ENCODE data around the gene ATP13A3.
A peak's percentile ranks its signal among the peaks of the same experiment; 100 is the strongest.
"Not testable (repeated sequence)": the region's sequence is repeated elsewhere in the genome, so short reads cannot be mapped to it uniquely, and the experiment has no call there.

The ATP13A3 gene

GRCh38 chr3:194486540-194487288 lies at the start of gene ATP13A3:
Gene ATP13A3 (minus strand): TSS chr3:194487002. CDS start chr3:194462190, 24,812 bp downstream.
- peak; percentile 73 to 96 for DNase-seq

DNA sequence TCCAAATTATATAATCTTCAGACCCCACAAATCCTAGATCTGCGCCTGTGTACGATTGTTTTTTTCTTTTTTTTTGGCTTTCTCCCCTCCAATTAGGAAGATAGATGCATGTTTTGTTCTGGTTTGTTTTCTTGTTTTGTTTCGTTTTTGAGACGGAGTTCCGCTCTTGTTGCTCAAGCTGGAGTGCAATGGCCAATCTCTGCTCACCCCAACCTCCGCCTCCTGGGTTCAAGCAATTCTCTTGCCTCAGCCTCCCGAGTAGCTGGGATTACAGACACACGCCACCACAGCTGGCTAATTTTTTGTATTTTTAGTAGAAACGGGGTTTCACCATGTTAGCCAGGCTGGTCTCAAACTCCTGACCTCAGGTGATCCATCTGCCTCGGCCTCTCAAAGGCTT lies 48.4 kb upstream of the ATP13A3 start:
- DNase-seq: not testable (repeated sequence)

DNA sequence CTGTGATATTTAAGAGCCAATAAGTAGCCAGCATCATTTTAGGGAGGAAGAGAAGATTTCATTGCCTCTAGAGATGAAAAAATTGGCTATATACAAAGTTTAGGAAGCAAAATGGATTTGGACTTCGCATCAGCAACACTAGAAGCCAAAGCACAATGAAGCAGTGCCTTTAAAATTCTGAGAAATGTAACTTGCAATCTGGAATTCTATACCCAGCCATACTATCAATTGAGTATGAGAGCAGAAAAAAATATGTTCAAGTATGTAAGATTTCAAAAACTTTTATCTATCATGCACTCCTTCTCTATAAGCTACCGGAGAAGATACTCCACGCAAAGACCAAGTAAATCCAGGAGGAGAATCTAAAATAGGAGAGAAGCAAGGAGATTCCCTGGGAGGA lies 47.4 kb upstream of the ATP13A3 start:
- DNase-seq: no peak

DNA sequence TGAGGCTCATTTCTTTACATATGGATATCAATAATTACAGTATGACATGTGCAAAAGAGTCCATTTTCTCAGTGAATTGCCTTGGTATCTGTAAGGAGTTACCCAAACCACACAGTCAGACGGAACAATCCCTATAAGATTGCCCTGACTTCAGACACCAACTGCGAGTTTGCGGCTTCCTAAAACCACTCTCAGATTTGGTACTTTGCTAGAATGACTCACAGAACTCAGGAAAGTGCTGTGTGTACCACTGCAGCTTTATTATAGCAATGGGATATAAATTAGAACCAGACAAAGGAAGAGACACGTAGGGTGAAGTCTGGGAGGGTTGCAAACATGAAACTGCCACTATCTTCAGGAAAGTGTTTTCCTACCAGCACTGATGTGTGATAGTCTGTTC lies 45.8 kb upstream of the ATP13A3 start:
- no peak for DNase-seq

DNA sequence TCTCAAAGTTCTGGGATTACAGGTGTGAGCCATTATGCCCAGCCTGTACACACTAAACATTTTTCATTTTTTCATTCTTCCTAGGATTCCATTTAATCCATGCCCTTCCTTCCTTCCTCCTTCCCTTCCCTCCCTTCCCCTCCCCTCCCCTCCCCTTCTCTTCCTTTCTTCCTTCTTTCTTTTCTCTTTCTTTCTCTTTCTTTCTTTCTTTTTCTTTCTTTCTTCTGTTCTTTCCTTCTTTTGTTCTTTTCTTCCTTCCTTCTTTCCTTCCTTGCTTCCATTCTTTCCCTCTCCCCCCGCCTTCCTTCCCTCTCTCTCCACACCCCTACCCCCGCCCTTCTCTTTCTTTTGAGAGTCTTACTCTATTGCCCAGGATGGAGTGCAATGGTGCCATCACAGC lies 40.9 kb upstream of the ATP13A3 start:
- DNase-seq: no peak

DNA sequence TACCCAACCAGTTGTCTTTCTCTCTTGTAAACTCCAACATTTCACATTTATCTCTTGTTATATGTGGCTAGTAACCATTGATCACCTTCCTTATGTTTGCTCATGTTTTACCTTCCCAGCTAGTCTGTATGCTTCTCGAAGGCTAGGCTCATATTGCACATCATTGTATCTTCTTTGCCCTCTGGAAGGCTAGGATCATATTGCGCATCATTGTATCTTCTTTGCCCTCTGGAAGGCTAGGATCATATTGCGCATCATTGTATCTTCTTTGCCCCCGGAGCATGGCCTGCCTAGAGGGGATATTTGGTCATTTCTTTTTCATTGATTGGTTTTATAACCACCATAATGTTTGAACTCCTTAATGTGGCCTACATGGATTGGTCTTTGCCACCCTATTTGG lies 39.4 kb upstream of the ATP13A3 start:
- no peak for DNase-seq

- no peak for DNase-seq
Measured at GRCh38 chr3:194522579-194523046, 35.8 kb upstream of the ATP13A3 start.

DNA sequence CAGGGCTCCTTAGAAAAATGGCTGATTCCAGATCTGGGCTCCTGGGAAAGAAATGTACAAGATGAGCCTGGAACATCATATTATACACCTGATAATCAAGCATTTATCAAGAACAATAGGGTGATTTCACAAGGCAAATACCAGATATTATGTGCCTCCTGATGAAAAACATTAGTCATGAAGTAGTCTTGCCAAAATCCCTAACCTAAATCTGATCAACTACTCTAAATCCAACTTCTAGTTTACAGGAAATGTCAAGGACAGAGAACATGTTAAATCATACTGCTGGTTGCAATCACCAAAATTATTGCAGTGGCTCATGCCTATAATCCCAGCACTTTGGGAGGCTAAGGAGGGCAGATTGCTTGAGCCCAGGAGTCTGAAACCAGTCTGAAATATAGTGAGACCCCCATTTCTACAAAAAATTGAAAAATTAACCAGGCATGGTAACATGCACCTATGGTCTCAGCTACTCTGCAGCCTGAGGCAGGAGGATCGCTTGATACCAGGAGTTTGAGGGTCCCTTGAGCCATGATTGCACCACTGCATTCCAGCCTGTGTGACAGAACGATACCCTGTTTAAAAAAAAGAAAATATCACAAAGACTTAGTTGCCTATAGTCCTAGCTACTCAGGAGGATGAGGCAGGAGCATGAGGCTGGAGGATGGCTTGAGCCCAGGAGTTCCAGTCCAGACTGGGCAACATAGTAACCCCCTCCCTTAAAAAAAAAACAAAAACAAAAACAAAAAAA lies 34.9 kb upstream of the ATP13A3 start:
- DNase-seq: no peak

DNA sequence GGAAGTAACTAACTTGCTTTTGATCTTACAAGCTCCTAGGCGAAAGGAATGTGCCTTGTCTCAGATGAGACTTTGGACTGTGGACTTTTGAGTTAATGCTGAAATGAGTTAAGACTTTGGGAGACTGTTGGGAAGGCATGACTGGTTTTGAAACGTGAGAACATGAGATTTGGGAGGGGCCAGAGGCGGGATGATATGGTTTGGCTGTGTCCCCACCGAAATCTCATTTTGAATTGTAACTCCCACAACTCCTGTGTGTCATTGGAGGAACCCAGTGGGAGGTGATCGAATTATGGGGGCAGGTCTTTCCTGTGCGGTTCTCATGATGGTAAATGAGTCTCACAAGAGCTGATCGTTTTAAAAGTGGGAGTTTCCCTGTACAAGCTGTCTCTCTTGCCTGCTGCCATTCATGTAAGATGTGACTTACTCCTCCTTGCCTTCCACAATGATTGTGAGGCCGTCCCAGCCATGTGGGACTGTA lies 33.9 kb upstream of the ATP13A3 start:
- not testable (repeated sequence) for DNase-seq

DNA sequence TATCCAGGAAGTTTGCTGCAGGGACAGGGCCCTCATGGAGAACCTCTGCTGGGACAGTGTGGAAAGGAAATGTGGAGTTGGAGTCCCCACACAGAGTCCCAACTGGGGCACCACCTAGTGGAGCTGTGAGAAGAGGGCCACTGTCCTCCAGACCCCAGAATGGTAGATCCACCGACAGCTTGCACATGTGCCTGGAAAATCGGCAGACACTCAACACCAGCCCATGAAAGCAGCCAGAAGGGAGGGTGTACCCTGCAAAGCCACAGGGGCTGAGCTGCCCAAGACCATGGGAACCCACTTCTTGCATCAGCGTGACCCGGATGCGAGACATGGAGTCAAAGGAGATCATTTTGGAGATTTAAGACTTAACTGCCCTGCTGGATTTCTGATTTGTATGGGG lies 33.4 kb upstream of the ATP13A3 start:
- not testable (repeated sequence) for DNase-seq

- no peak for DNase-seq
Measured at GRCh38 chr3:194518652-194519051, 31.9 kb upstream of the ATP13A3 start.

- DNase-seq: peak in 1 of 2 experiments; percentile 13
Measured at GRCh38 chr3:194517333-194517732, 30.5 kb upstream of the ATP13A3 start.

- DNase-seq: no peak
Measured at GRCh38 chr3:194514626-194515025, 27.8 kb upstream of the ATP13A3 start.

- no peak for DNase-seq
Measured at GRCh38 chr3:194512895-194513601, 26.2 kb upstream of the ATP13A3 start.

- no peak for DNase-seq
Measured at GRCh38 chr3:194508491-194509453, 22.0 kb upstream of the ATP13A3 start.

- DNase-seq: no peak
Measured at GRCh38 chr3:194507571-194507970, 20.8 kb upstream of the ATP13A3 start.

DNA sequence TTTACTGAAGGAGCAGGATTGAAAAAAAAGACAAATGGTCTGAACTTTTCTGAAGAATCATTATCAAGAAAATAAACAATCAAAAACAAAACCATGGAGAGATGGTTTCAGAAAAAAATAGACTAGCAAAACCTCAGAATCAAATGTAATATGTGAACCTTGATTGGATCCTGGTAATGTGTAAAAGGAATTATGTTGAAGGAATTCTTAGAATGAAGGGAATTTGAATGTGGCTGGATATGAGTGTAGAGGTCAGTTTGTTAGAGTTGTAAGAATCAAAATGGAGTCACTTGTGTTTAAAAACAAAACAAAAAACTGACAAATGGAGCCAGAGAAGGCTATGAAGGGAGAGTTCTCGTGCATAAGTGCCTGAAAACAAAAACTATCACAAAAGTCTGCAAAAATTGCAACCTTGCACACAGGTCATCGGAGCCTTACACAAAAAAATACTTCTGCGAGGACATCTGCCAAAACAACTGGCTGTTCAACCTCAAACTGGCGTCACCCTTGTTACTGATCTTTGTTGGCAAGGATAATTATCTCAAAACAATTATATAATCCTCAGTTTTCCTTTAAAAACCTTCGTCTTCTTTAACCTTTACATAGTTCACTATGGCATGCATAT lies 19.1 kb upstream of the ATP13A3 start:
- DNase-seq: no peak

GRCh38 chr3:194504861-194505260 lies 18.1 kb upstream of the ATP13A3 start:
- DNase-seq: no peak

DNA sequence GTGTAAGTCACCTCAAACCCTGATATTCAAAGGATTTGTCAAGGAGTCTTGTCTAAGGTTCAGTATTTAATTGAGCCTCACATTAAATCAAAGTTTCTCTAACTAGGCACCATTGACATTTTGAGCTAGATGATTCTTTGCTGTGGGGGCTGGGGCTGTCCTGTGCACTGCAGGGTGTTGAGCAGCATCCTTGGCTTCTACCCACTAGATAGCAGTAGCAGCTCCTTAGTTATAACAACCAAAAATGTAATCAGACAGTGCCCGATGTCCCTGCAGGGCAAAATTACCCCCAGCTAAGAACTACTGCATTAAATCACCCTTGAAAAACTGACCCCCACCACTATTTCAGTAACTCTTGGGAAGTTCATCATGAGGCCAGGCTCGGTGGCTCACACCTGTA lies 17.3 kb upstream of the ATP13A3 start:
- no peak for DNase-seq

DNA sequence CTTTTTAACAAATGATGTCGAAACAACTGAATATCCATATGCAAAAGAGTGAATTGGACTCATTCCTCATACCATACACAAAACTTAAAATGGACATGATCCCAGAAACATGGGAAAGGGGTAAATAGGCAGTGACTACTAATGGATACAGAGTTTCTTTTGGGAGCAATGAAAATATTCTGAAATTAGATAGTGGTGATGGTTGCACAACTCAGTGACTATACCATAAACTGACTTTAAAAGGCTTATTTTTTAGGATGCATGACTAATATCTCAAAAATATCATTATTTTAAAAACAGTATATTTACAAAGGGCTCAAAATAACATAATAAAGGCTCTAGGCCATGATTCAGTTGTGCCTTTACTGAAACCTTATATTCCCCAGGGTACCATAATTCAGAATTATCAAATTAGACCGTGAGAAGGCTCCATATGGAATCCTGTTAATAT lies 16.3 kb upstream of the ATP13A3 start:
- DNase-seq: peak in 1 of 2 experiments; percentile 35

DNA sequence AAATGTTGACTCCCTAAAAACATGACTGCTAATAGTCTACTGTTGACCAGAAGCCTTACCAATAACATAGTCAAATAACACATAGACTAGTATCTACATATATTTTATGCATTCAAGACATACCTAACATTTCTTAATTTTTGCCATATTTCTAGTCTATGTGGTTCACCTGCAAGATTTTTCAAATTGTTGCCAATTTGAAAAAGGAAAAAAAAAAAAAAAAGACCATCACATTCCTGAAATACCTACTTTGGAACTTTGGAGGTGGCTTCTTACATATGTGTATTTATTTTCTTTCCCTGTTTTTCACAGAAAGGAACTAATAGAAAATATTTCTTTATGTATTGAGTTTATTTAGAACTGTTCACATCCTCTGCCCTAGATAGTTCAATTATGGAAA lies 13.4 kb upstream of the ATP13A3 start:
- no peak for DNase-seq

DNA sequence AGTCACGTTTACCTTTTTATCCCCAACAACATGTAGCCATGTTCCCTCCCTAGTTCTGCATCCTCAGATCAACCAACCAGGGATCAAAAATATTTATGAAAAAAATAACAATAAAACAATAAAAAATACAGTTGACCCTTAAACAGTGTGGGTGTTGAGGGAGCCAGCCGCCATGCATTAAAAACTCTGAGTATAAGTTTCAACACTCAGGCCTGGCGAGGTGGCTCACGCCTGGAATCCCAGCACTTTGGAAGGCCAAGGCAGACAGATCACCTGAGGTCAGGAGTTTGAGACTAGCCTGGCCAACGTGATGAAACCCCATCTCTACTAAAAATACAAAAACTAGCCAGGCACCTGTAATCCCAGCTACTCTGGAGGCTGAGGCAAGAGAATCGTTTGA lies 12.7 kb upstream of the ATP13A3 start:
- DNase-seq: not testable (repeated sequence)
